Body of pancreas (tissue), 4 donors: ENCODE data around the gene LTBP2. TPM values are rescaled to one million over a fixed set of nuclear protein-coding genes. Genes with fewer than 3 reads are reported as not detected.

Experiments
- ATAC-seq: fragments of 150-250 bp; one replicate; pipeline ENCODE4 v1.9.1; 2016
- DNase-seq, 4 donors: peaks; one replicate each; pipeline ENCODE4 v3.0.0-alpha.2; 2019
- H3K27ac ChIP-seq, 4 donors: fragments of 200-600 bp; sonication (generic); 1 replicate in 3 of 4; 2 replicates in 1 of 4; pipeline versions ENCODE4 v1.5.1 to v1.6.1; 2016 to 2019; ENCODE audit warnings: mild to moderate bottlenecking in 1 of 4, mixed read lengths in 1 of 4, moderate library complexity in 1 of 4
- H3K27me3 ChIP-seq, 2 donors: fragments of 200-600 bp; sonication (generic); one replicate each; pipeline ENCODE4 v1.6.0; 2016; ENCODE audit warnings: mild to moderate bottlenecking in 1 of 2
- H3K36me3 ChIP-seq, 2 donors: fragments of 200-600 bp; sonication (generic); replicated peaks in 1 of 2; 2 replicates each; pipeline ENCODE4 v1.5.1; 2016; ENCODE audit warnings: low read depth in 2 of 2; ENCODE audit not compliant: insufficient read depth in 1 of 2
- H3K4me1 ChIP-seq: fragments of 200-600 bp; sonication (generic); one replicate; pipeline ENCODE4 v1.6.0; 2016
- H3K4me3 ChIP-seq, 2 donors: fragments of 200-600 bp; sonication (generic); 1 replicate in 1 of 2; 2 replicates in 1 of 2; pipeline ENCODE4 v1.5.1; 2016 to 2019
- H3K9me3 ChIP-seq, 3 donors: fragments of 200-600 bp; sonication (generic); 1 replicate in 2 of 3; 2 replicates in 1 of 3; pipeline ENCODE4 v1.5.1; 2016
- POLR2A ChIP-seq, 3 donors: fragments of 450-650 bp; IDR thresholded peaks; one replicate each; pipeline ENCODE4 v1.6.1; 2016; ENCODE audit warnings: antibody characterized with exemption in 3 of 3, mild to moderate bottlenecking in 2 of 3
- WGBS, 2 donors: methylation state at CpG; one replicate each; pipeline ENCODE4 v1.1.5; 2017; 5-methylcytosine and 5-hydroxymethylcytosine counted together
- intact Hi-C: fragments of 100-400 bp; cut with DNase I; formaldehyde crosslinking; loops from one replicate; pipeline ENCODE4 v1.15.1; 2023
- total RNA-seq, 2 donors: library from RNA; depleted of rRNA; stranded (reverse); fragments of >200 nt; gene quantifications; one replicate each; pipeline ENCODE4 v1.1.0, GENCODE V29; 2016
- TF ChIP-seq, protein P1 (sequence below), 7 experiments: fragments of 450-650 bp in 4 of 7; fragments of 200-600 bp in 3 of 7; sonication (generic) in 3 of 7; IDR thresholded peaks; one replicate each; pipeline ENCODE4 v1.5.1; 2016 to 2019; ENCODE audit warnings: antibody characterized with exemption in 7 of 7

The LTBP2 gene
- total RNA-seq, 2 donors from 2014 or later, result 15.8 to 20.4 TPM

- no peaks in the 10 kb centered on the region for H3K9me3 ChIP-seq
- no peaks in the 10 kb centered on the region for H3K4me1 ChIP-seq
- no peaks in the 10 kb centered on the region for H3K27me3 ChIP-seq
- intact Hi-C loops, result no loop called here
- no peak overlapping the region for H3K27ac ChIP-seq
- DNase-seq, result no peak
- H3K36me3 ChIP-seq, result no peaks in the 10 kb centered on the region
- no peak for ATAC-seq
- H3K4me3 ChIP-seq, result no peak overlapping the region
- WGBS, 2 donors, result 63 to 72% methylated on average over 5 of the region's 5 CpGs
- no peak for TF ChIP-seq POLR2A (IDR thresholded peaks at IDR 0.05)
- TF ChIP-seq, protein P1, sequence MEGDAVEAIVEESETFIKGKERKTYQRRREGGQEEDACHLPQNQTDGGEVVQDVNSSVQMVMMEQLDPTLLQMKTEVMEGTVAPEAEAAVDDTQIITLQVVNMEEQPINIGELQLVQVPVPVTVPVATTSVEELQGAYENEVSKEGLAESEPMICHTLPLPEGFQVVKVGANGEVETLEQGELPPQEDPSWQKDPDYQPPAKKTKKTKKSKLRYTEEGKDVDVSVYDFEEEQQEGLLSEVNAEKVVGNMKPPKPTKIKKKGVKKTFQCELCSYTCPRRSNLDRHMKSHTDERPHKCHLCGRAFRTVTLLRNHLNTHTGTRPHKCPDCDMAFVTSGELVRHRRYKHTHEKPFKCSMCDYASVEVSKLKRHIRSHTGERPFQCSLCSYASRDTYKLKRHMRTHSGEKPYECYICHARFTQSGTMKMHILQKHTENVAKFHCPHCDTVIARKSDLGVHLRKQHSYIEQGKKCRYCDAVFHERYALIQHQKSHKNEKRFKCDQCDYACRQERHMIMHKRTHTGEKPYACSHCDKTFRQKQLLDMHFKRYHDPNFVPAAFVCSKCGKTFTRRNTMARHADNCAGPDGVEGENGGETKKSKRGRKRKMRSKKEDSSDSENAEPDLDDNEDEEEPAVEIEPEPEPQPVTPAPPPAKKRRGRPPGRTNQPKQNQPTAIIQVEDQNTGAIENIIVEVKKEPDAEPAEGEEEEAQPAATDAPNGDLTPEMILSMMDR (IDR thresholded peaks at IDR 0.05), result no peak
Measured at GRCh38 chr14:74563233-74563585, 48.8 kb downstream of the LTBP2 start.

GRCh38 chr14:74562515-74563232 is 49.4 kb downstream of the LTBP2 start:
- TF ChIP-seq, protein P1 (IDR thresholded peaks at IDR 0.05), result no peak
- TF ChIP-seq POLR2A (IDR thresholded peaks at IDR 0.05), result no peak
- Histone ChIP-seq H3K27ac (no peak overlapping the region), H3K4me1 (no peaks in the 10 kb centered on the region), H3K27me3 (no peaks in the 10 kb centered on the region), H3K4me3 (no peak overlapping the region), H3K36me3 (no peaks in the 10 kb centered on the region), H3K9me3 (no peaks in the 10 kb centered on the region)
- WGBS, 2 donors, result 55 to 59% methylated on average over 3 of the region's 3 CpGs
- intact Hi-C loops, result no loop called here
- ATAC-seq (no peak), DNase-seq (no peak)

DNA sequence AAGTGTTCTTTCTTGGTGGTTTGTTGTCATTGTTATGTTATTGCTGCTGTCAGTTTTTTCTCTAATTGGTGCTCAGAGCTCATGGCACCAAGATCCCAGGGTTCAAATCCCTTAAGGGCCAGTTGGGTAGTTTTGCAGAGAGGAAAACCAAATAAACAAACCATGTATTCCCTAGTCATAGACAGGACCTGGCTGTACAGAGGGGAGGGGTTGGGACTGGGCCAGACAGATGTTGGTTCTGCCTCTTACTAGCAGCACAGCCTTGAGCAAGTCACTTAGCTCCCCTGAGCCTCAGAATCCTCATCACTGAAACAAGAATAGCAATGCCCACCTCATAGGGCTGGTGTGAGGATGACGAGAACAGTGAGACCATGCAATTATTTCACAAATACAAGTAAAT is 53.4 kb downstream of the LTBP2 start:
- no peak overlapping the region for H3K4me3 ChIP-seq
- H3K36me3 ChIP-seq, result no peaks in the 10 kb centered on the region
- DNase-seq (no peak), ATAC-seq (no peak)
- no peak overlapping the region for H3K27ac ChIP-seq
- TF ChIP-seq POLR2A (IDR thresholded peaks at IDR 0.05), result no peak
- TF ChIP-seq, protein P1 (IDR thresholded peaks at IDR 0.05), result no peak
- H3K4me1 ChIP-seq, result no peaks in the 10 kb centered on the region
- intact Hi-C loops, result no loop called here
- no peaks in the 10 kb centered on the region for H3K9me3 ChIP-seq
- 94 to 100% methylated on average over 1 of the region's 1 CpG for WGBS, 2 donors
- no peaks in the 10 kb centered on the region for H3K27me3 ChIP-seq

- intact Hi-C loops, result no loop called here
- H3K36me3 ChIP-seq, result no peaks in the 10 kb centered on the region
- H3K9me3 ChIP-seq, result no peaks in the 10 kb centered on the region
- no peak overlapping the region for H3K4me3 ChIP-seq
- ATAC-seq, result no peak
- DNase-seq, result no peak
- H3K27ac ChIP-seq, result no peak overlapping the region
- 83 to 86% methylated on average over 4 to 5 of the region's 5 CpGs for WGBS, 2 donors
- H3K27me3 ChIP-seq, result no peaks in the 10 kb centered on the region
- H3K4me1 ChIP-seq, result peaks cover 2% of the 10 kb centered on the region
- TF ChIP-seq POLR2A (IDR thresholded peaks at IDR 0.05), result no peak
- TF ChIP-seq, protein P1 (IDR thresholded peaks at IDR 0.05), result no peak
Measured at GRCh38 chr14:74557691-74558090, 54.3 kb downstream of the LTBP2 start.

- no peak overlapping the region for H3K4me3 ChIP-seq
- intact Hi-C loops, result no loop called here
- no peaks in the 10 kb centered on the region for H3K9me3 ChIP-seq
- no peaks in the 10 kb centered on the region for H3K27me3 ChIP-seq
- 93% methylated on average over 8 to 15 of the region's 15 CpGs for whole genome bisulfite sequencing, 2 donors
- DNase-seq (no peak), ATAC-seq (no peak)
- H3K27ac ChIP-seq, result no peak overlapping the region
- peaks cover 14% of the 10 kb centered on the region for H3K4me1 ChIP-seq
- TF ChIP-seq, protein P1 (IDR thresholded peaks at IDR 0.05), result no peak
- TF ChIP-seq POLR2A (IDR thresholded peaks at IDR 0.05), result no peak
- H3K36me3 ChIP-seq, result no peaks in the 10 kb centered on the region
Measured at GRCh38 chr14:74555476-74556050, 56.5 kb downstream of the LTBP2 start.
